Activated CD8-positive, alpha-beta memory T cell treated with anti-CD3 and anti-CD28 coated beads, Interleukin-2, amount 10 ng/mL, durations not matched to agents 7 days and 5 days (primary cell): ENCODE measurements around the gene EMC9. TPM values are rescaled to one million over a fixed set of nuclear protein-coding genes. Genes with fewer than 3 reads are reported as not detected.
A peak's percentile ranks its signal among the peaks of the same experiment; 100 is the strongest.
"Not testable (repeated sequence)": the region's sequence is repeated elsewhere in the genome, so short reads cannot be mapped to it uniquely, and the experiment has no call there.

Experiments
- ATAC-seq: fragments of 150-1000 bp; cut with Tn5 transposase; one replicate; pipeline ENCODE4 v1.10.0; 2021; ENCODE audit warnings: moderate library complexity
- CTCF ChIA-PET: fragments of 350-600 bp; sonication (Branson Sonifier 250); formaldehyde crosslinking; loops from one replicate; lab custom pipeline; 2021; ENCODE audit warnings: antibody characterized with exemption; lab: Charles Lee
- DNase-seq: peaks from one replicate; pipeline ENCODE4 v3.0.0-alpha.2; 2020
- H3K27ac Mint-ChIP-seq: one replicate; pipeline ENCODE4 v1.8.0; 2021; ENCODE audit warnings: mild to moderate bottlenecking, mixed read lengths
- H3K27me3 Mint-ChIP-seq: one replicate; pipeline ENCODE4 v1.8.0; 2021; ENCODE audit warnings: mixed read lengths
- H3K36me3 Mint-ChIP-seq: one replicate; pipeline ENCODE4 v1.8.0; 2021; ENCODE audit warnings: mild to moderate bottlenecking, mixed read lengths
- H3K4me1 Mint-ChIP-seq: one replicate; pipeline ENCODE4 v1.8.0; 2021; ENCODE audit warnings: mixed read lengths
- H3K4me3 Mint-ChIP-seq: one replicate; pipeline ENCODE4 v1.8.0; 2021; ENCODE audit warnings: mild to moderate bottlenecking, moderate library complexity, mixed read lengths
- H3K9me3 Mint-ChIP-seq: one replicate; pipeline ENCODE4 v1.8.0; 2022; ENCODE audit warnings: low read depth, mixed read lengths
- total RNA-seq, 2 experiments: library from RNA; stranded (reverse); gene quantifications; one replicate each; pipeline ENCODE4 v1.2.3, GENCODE V29; 2021

Gene EMC9
- total RNA-seq, 2 experiments from 2014 or later: 45.5 to 56.1 TPM

GRCh38 chr14:24116128-24116814 is 25.1 kb downstream of the EMC9 start:
- DNase-seq (no peak), ATAC-seq (no peak)
- H3K9me3 Mint-ChIP-seq: no peaks in the 10 kb centered on the region
- H3K27ac Mint-ChIP-seq: peak overlapping the region; percentile 100
- peak overlapping the region; percentile 99 for H3K4me3 Mint-ChIP-seq
- CTCF ChIA-PET: interaction anchor here (1.0 to 5.3 kb wide), 7 partner anchors 8 to 192 kb away, joined by 3 to 52 read pairs (median 8); partner anchors contain the start of genes EMC9, IRF9 and PSME1
- H3K27me3 Mint-ChIP-seq: no peaks in the 10 kb centered on the region
- H3K4me1 Mint-ChIP-seq: peaks cover 24% of the 10 kb centered on the region
- peaks cover 41% of the 10 kb centered on the region for H3K36me3 Mint-ChIP-seq

- no peaks in the 10 kb centered on the region for H3K27me3 Mint-ChIP-seq
- peak overlapping the region; percentile 99 for H3K4me3 Mint-ChIP-seq
- H3K36me3 Mint-ChIP-seq: peaks cover 36% of the 10 kb centered on the region
- H3K27ac Mint-ChIP-seq: peak overlapping the region; percentile 100
- ATAC-seq (no peak), DNase-seq (no peak)
- CTCF ChIA-PET: interaction anchor here (1.0 to 5.3 kb wide), 14 partner anchors 9 to 195 kb away, joined by 3 to 52 read pairs (median 8); partner anchors contain the start of genes EMC9, IRF9, LTB4R and LTB4R2
- H3K9me3 Mint-ChIP-seq: no peaks in the 10 kb centered on the region
- H3K4me1 Mint-ChIP-seq: peaks cover 29% of the 10 kb centered on the region
These were observed 25.8 kb downstream of the EMC9 start for GRCh38 chr14:24115422-24116127.

- ATAC-seq (peak; percentile 91), DNase-seq (peak; percentile 100)
- H3K27ac Mint-ChIP-seq: peak within 1 kb of the TSS; percentile 100
- no peaks in the 10 kb centered on the region for H3K9me3 Mint-ChIP-seq
- CTCF ChIA-PET: interaction anchor here (0.5 to 5.3 kb wide), 26 partner anchors 10 to 1132 kb away, joined by 3 to 52 read pairs (median 4); partner anchors contain the start of genes AJUBA, CARMIL3, EMC9 and IRF9
- H3K4me3 Mint-ChIP-seq: peak within 1 kb of the TSS; percentile 99
- peaks cover 30% of the 10 kb centered on the region for H3K4me1 Mint-ChIP-seq
- H3K36me3 Mint-ChIP-seq: peaks cover 33% of the 10 kb centered on the region
- H3K27me3 Mint-ChIP-seq: no peaks in the 10 kb centered on the region
These were observed 26.6 kb downstream of the EMC9 start, which contains the start of the genes DCAF11 and NRL for GRCh38 chr14:24114532-24115421. Gene DCAF11, plus strand, starts transcription at chr14:24114777. Its CDS starts 818 bp downstream, at chr14:24115595. Gene NRL, minus strand, starts transcription at chr14:24114949. Its CDS starts 32,101 bp downstream, at chr14:24082848.

- H3K27ac Mint-ChIP-seq: peak overlapping the region; percentile 100
- ATAC-seq (no peak), DNase-seq (peak; percentile 90)
- H3K36me3 Mint-ChIP-seq: peaks cover 25% of the 10 kb centered on the region
- peak overlapping the region; percentile 99 for H3K4me3 Mint-ChIP-seq
- H3K4me1 Mint-ChIP-seq: peaks cover 36% of the 10 kb centered on the region
- no peaks in the 10 kb centered on the region for H3K27me3 Mint-ChIP-seq
- no peaks in the 10 kb centered on the region for H3K9me3 Mint-ChIP-seq
- CTCF ChIA-PET: interaction anchor here (0.5 to 5.3 kb wide), 23 partner anchors 10 to 1132 kb away, joined by 3 to 52 read pairs (median 4); partner anchors contain the start of genes AJUBA, CARMIL3, EMC9 and IRF9
These were observed 27.4 kb downstream of the EMC9 start for GRCh38 chr14:24113801-24114531.

GRCh38 chr14:24113379-24113800 is 28.0 kb downstream of the EMC9 start:
- ATAC-seq: no peak
- Mint-ChIP-seq H3K36me3 (peaks cover 19% of the 10 kb centered on the region), H3K9me3 (no peaks in the 10 kb centered on the region), H3K27ac (peak overlapping the region; percentile 100), H3K4me1 (peaks cover 39% of the 10 kb centered on the region), H3K4me3 (peak overlapping the region; percentile 99), H3K27me3 (no peaks in the 10 kb centered on the region)
- CTCF ChIA-PET: interaction anchor here (1.0 to 5.3 kb wide), 9 partner anchors 20 to 157 kb away, joined by 4 to 52 read pairs (median 8); partner anchors contain the start of genes CARMIL3, EMC9, IRF9 and PCK2
- no peak for DNase-seq

GRCh38 chr14:24110523-24110922 is 30.9 kb downstream of the EMC9 start:
- Mint-ChIP-seq H3K4me3 (no peak overlapping the region), H3K4me1 (peaks cover 40% of the 10 kb centered on the region), H3K27ac (peak overlapping the region; percentile 14), H3K36me3 (peaks cover 3% of the 10 kb centered on the region), H3K9me3 (no peaks in the 10 kb centered on the region), H3K27me3 (no peaks in the 10 kb centered on the region)
- CTCF ChIA-PET: interaction anchor here (1.3 to 10.7 kb wide), 8 partner anchors 16 to 198 kb away, joined by 4 to 225 read pairs (median 16); partner anchors contain the start of genes CIDEB, IRF9, PCK2 and PSME1
- DNase-seq (no peak), ATAC-seq (no peak)

GRCh38 chr14:24110060-24110459 is 31.3 kb downstream of the EMC9 start:
- no peak for ATAC-seq
- H3K4me1 Mint-ChIP-seq: peaks cover 36% of the 10 kb centered on the region
- CTCF ChIA-PET: interaction anchor here (0.7 to 10.7 kb wide), 11 partner anchors 15 to 198 kb away, joined by 3 to 225 read pairs (median 8); partner anchors contain the start of genes CIDEB, DHRS4, EMC9 and IRF9
- DNase-seq: no peak
- peak overlapping the region; percentile 98 for H3K27ac Mint-ChIP-seq
- no peaks in the 10 kb centered on the region for H3K27me3 Mint-ChIP-seq
- no peak overlapping the region for H3K4me3 Mint-ChIP-seq
- peaks cover 4% of the 10 kb centered on the region for H3K36me3 Mint-ChIP-seq
- no peaks in the 10 kb centered on the region for H3K9me3 Mint-ChIP-seq

GRCh38 chr14:24108336-24108874 is 33.0 kb downstream of the EMC9 start:
- Mint-ChIP-seq H3K4me1 (peaks cover 36% of the 10 kb centered on the region), H3K27ac (peak overlapping the region; percentile 98), H3K9me3 (no peaks in the 10 kb centered on the region), H3K4me3 (peak overlapping the region; percentile 17), H3K27me3 (no peaks in the 10 kb centered on the region), H3K36me3 (peaks cover 18% of the 10 kb centered on the region)
- ATAC-seq: no peak
- CTCF ChIA-PET: interaction anchor here (0.7 to 10.7 kb wide), 35 partner anchors 13 to 519 kb away, joined by 3 to 225 read pairs (median 4); partner anchors contain the start of genes CARMIL3, DHRS4L2, EMC9 and IRF9
- no peak for DNase-seq

- H3K36me3 Mint-ChIP-seq: peaks cover 31% of the 10 kb centered on the region
- H3K27ac Mint-ChIP-seq: no peak overlapping the region
- no peak for DNase-seq
- no peaks in the 10 kb centered on the region for H3K27me3 Mint-ChIP-seq
- peaks cover 36% of the 10 kb centered on the region for H3K4me1 Mint-ChIP-seq
- no peaks in the 10 kb centered on the region for H3K9me3 Mint-ChIP-seq
- CTCF ChIA-PET: interaction anchor here (0.6 to 10.7 kb wide), 11 partner anchors 12 to 603 kb away, joined by 3 to 225 read pairs (median 7); partner anchors contain the start of genes CARMIL3, IRF9, PCK2 and TINF2
- ATAC-seq: no peak
- no peak overlapping the region for H3K4me3 Mint-ChIP-seq
These were observed 34.6 kb downstream of the EMC9 start for GRCh38 chr14:24106672-24107271.

- H3K27me3 Mint-ChIP-seq, ATAC-seq, H3K4me3 Mint-ChIP-seq, DNase-seq, H3K9me3 Mint-ChIP-seq: not testable (repeated sequence)
- H3K27ac Mint-ChIP-seq: peak overlapping the region; percentile 18
- H3K4me1 Mint-ChIP-seq: peaks cover 33% of the 10 kb centered on the region
- CTCF ChIA-PET: interaction anchor here (0.6 to 10.7 kb wide), 6 partner anchors 11 to 604 kb away, joined by 3 to 225 read pairs (median 4); partner anchors contain the start of genes PCK2 and TINF2
- H3K36me3 Mint-ChIP-seq: peaks cover 34% of the 10 kb centered on the region
These were observed 35.7 kb downstream of the EMC9 start for GRCh38 chr14:24105609-24106239.
